GM18499 (cell line): ENCODE data around the gene EXOSC6.
"Not testable (repeated sequence)": the region's sequence is repeated elsewhere in the genome, so short reads cannot be mapped to it uniquely, and the experiment has no call there.

Experiments
- ATAC-seq: cut with Tn5 transposase; IDR thresholded peaks from one replicate; pipeline ENCODE4 v1.9.1; 2021; ENCODE audit warnings: moderate number of reproducible peaks; ENCODE audit not compliant: insufficient read depth, unreplicated experiment

EXOSC6 gene

GRCh38 chr16:70203508-70203907 is 48.2 kb downstream of the EXOSC6 start:
- not testable (repeated sequence) for ATAC-seq

DNA sequence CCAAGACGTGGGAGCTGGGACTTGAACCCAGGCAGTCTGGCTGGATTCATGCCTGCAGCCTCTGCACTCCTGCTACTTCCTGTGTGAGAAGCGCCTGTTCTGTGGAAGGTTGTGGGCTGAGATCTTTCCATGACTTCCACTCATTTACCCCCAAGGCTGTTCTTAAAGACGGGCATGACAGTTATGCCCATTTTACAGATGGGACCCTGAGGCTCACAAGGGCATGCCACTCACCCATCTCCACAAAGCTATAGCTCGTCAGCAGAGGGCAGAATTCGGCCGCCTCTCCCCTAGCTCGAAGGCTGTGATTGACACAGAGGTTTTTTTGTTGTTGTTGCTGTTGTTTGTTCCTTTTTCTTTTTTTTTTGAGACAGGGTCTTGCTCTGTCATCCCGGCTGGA is 51.7 kb downstream of the EXOSC6 start:
- not testable (repeated sequence) for ATAC-seq

DNA sequence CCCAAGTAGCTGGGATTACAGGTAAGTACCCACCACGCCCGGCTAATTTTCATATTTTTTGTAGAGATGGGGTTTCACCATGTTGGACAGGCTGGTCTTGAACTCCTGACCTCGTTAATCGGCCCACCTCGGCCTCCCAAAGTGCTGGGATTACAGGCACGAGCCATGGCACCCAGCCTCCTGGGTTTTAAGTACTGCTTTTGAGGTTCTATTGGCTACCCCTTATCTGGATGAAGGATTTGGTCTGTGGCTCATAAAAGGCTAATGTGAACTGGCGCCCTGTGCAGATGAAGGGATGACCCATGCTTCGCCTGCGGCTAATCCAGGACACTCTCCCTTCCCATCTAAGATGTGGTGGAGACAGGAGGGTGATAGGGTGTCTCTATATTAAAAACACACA is 52.6 kb downstream of the EXOSC6 start:
- ATAC-seq: not testable (repeated sequence)

DNA sequence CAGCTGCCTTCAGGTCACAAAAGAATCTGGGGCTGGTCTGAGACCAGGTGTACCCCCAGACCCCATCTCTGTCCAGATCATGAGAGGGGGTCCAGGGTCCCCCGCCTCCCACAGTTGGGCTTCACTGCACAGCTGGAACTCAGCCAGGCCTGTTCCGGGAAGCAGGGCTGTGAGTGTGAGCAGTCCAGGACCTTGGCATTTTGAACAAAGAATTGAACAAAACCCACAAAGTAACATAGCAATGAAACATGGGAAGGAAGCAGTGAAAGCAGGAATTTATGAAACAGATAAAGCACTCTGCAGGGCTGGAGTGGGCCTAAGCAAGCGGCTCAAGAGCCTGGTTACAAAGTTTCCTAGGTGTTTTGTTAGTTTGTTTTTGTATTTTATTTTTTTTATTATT is 53.1 kb downstream of the EXOSC6 start:
- ATAC-seq: not testable (repeated sequence)

GRCh38 chr16:70198230-70198629 is 53.5 kb downstream of the EXOSC6 start:
- ATAC-seq: not testable (repeated sequence)

- not testable (repeated sequence) for ATAC-seq
Measured at GRCh38 chr16:70197611-70198010, 54.1 kb downstream of the EXOSC6 start.
